GM19193 (cell line): ENCODE data around the gene YIF1A.

Source experiments
- POLR2A ChIP-seq: IDR thresholded peaks from 4 replicates; pipeline ENCODE4 v1.6.1; 2011; ENCODE audit not compliant: insufficient read depth, insufficient read length; ENCODE audit errors: extremely low read depth

Gene YIF1A

DNA sequence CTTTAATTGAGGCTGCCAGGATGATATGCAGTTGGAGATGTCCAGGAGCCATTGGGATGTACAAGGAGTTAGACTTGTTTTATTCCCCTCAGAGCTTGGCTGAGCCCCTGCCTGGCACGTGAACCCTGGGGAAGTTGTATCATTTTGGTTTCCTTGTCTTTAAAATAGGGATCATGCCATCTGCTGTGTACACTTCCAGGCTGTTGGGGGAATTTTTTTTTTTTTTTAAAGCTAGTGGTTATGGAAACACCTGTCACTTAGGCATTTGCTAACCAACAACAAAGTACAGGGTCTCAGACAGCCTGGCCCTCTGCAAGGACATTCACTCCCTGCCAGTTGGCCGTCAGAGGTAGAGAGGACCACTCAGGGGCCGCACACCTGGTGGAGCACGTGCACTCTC, 29.0 kb downstream of the YIF1A start:
- TF ChIP-seq POLR2A, result no peak

DNA sequence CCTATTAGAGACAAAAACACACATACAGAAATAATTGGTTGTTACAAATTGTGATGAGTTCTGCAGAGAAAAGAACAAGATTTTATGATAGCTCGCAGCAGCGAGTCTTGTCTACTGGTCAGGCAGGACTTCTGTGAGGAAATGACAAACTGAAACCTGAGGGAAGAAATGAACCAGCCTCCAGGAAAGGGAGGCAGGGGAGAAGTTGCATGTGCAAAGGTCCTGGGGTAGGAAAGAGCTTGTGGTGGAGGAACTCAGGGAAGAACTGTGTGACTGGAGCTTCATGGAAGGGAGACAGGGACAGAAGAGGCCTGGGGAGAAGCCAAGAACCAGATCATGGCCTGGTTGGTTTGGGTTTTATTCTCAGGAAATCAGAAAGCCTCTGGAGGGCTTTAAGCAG, 29.7 kb downstream of the YIF1A start:
- no peak for TF ChIP-seq POLR2A

DNA sequence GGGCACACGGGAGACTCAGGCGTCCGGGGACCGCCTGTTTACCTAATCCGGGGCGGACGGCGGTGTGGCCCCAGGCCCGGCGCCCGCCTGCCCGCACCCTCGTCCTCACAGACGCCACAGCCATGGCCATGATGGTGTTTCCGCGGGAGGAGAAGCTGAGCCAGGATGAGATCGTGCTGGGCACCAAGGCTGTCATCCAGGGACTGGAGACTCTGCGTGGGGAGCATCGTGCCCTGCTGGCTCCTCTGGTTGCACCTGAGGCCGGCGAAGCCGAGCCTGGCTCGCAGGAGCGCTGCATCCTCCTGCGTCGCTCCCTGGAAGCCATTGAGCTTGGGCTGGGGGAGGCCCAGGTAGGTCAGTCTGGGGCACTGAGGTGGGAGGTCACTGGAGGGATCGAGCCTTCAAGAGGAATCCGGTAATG, 30.5 kb downstream of the YIF1A start:
- no peak for TF ChIP-seq POLR2A

DNA sequence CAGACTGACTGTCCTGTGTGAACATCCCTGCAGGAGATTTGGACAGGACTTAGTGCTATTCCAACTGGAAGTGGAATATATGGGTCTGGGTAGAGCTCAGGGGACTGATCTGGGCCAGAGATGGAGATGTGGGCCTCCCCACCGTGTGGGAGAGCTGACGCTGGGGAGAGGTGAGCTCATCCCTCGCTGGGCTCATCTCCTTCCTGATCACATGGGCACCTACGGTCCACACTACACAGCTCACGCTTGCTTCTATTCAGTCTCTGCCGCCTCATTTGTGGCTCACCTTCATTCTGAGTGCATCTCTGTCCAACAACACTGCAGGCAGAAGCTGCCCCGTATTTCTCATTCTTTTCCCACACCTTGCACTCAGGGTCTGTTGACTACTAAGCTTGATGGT, 37.1 kb downstream of the YIF1A start:
- TF ChIP-seq POLR2A, result no peak

DNA sequence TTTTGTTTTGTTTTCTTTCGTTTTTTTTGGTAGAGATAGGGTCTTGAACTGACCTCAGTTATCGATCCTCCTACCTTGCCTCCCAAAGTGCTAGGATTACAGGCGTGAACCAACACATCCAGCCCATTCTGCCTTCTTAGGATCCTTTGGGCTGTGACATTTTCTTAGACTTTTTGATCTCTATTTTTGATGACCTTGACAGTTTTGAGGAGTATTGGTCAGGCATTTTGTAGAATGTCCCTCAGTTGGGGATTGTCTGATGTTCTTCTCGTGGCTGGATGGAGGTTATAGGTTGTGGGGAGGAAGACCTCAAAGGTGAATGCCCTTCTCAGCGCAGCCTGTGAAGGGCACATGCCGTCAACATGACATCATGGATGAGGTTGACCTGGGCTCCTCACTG, 40.0 kb downstream of the YIF1A start:
- TF ChIP-seq POLR2A, result no peak

DNA sequence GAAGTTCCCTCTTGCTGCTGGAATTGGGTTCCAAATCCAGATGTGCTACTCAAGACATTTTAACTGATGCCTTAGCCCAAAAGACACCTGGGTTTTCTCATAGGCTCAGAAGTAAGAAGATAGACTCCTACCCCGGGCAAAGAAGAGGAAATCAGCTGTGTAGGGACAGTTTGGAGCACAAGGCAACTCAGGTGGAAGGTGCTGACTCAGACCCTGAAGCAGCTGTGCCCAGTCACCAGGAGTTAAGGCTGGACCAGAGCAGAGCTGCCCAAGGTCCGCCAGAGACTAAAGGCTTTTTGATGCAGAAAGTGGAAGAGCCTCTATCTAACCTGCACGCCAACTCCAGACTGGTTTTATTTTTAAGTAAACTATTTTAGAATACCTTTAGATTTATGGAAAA, 41.1 kb downstream of the YIF1A start:
- no peak for TF ChIP-seq POLR2A

DNA sequence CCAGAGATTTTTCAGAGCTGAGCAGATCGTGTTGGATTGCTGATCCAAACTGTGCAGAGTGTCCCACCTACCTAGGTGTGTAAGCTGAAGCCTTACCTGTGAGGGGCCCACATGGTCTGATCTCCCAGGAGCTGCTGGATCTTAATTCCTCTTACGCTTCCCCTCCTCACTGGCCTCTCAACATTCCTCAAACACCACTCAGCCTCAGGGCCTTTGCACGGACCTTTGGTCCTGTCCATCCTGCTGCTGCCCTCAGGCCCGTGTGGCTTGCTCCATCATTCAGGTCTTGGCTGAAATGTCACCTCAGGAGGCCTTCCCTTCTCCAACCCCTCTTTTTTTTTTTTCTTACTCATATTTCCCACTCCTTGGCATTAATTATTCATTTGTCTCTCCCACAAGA, 41.6 kb downstream of the YIF1A start:
- no peak for TF ChIP-seq POLR2A

DNA sequence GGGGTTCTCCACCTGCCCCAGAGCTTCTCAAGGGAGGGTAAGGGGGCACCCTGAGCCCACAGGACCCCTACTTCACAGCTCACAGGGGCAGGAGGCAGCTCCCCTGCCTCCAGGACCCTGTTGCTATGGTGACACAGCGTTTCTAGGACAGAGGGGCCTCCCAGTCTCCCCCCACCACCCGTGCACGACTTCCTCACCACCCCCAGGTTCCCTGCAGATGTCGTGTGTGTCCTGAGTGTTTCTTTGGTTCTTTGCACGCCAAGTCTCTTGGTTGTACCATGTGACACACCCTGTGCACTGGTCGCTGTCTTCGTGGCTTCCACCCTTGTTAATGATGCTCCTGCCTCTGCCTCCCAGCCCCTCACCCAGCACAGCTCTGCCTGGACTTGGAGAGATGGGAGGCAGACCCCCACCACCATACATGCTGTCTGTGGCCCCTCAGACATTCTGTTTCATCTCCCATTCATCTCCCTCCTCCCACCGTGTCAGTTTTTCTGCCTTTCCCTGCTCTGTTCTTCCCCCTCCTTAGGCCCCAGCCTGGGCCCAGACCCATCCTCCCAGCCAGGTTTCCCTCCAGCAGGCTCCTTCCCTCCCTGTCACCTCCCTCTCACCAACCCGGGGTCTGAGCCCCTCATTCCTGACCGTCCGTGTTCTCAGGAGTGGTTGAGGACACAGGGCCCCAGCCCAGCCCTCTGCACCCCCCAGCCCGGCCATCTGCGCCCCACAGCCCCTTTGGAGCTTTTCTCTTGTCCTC, 45.0 kb downstream of the YIF1A start:
- no peak for TF ChIP-seq POLR2A

DNA sequence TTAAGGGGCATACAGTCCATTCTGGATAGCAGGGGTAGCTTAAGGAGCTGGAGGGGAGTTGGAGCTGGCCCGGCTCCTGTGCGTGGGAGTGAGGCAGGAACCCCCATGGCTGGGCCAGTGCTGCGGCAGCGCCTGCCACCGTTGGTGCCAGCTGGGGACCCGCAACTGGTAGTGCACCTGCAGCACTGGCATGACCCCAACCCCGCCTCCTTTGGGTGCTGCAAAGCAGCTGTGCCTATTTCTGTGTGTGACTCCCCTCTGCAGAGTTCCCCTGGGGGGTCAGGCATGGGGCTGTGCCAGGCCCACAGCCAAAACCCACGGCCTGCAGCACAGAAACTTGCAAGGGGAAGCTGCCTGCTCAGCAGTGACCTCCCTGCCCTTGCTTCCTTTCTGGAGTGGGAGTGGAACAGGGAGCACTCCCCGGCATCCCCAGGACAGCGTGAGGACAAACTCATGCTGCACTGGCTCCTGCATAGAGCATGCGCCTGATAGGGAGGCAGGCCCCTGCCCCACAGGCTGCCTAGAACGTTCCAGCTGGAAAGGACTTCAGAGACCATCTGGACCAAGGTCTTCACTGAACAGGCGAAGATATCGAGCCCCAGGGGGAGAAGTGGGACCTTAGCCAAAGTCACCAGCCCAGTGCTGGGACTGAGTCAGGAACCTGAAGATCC, 46.7 kb downstream of the YIF1A start:
- no peak for TF ChIP-seq POLR2A

DNA sequence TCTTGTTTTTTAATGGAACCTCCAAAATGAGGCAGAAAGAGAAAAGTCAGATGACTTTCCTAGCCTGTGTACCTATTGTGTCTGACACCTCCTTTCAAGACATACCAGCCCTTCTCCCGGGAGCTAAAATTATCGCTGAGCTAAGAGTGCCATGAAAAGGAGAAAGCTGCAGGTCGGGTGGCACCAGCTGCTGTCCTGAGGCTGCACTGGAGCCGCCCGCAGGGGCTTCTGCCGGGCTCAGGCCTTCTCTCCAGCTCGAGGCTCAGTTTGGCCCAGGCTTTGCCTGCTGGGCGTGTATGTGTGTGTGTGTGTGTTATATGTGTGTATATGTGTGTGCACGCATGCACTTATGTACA, 48.2 kb downstream of the YIF1A start:
- TF ChIP-seq POLR2A, result no peak

DNA sequence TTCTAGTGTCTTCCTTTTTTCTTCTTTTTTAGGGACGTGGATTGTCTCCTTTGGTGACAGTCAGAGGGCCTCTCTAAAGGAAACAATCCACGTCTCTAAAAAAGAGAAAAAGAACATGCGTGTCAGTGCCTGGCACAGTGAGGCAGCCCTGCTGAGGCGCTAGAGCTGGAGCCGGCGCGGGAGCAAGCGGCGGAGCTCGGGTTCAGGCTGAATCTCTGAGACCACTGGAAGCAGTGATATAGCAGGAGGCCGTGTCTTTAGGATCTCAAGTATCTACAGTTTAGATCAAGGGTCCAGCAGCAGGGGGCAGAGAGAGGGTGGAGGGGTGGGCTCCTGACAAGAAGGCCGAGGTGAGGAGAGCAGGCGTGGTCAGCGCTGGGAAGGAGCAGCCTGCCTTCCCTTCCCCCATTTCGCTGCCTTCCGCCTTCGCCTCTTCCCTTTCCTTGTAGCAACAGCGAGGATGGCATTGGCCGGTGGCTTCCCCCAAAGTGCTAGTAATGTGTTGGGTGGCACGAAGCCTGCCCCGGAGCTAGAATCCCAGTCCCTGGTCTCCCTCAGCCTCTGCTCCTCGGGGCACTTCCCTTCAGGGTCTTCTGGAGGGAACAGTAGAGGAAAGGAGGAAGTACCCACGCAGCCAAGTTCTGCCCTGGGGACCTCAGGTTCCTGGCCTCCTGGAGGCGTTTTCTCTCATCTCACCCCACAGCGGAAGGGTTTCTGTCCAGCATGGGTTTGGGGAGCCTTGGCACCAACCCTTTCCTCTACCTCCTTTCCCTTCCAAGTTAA, 48.8 kb downstream of the YIF1A start:
- no peak for TF ChIP-seq POLR2A

DNA sequence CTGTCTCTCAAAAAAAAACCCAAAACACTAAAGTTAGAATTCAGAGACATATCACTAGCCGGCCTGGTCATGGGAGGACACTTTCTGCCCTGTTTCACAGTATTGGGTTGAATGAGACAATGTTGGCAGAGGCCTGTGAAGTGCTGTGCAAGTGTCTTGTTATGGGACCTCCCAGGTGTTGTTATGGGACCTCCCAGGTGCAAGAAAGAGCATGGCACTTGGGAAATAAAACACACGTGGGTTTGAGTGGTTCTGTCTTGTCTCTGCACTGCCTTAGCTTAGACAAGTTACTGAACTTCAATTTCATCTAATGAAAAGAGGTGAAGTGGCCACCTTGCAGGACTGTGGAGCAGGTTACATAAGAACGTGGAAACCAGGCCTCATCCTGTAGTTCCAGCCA, 49.4 kb downstream of the YIF1A start:
- no peak for TF ChIP-seq POLR2A

DNA sequence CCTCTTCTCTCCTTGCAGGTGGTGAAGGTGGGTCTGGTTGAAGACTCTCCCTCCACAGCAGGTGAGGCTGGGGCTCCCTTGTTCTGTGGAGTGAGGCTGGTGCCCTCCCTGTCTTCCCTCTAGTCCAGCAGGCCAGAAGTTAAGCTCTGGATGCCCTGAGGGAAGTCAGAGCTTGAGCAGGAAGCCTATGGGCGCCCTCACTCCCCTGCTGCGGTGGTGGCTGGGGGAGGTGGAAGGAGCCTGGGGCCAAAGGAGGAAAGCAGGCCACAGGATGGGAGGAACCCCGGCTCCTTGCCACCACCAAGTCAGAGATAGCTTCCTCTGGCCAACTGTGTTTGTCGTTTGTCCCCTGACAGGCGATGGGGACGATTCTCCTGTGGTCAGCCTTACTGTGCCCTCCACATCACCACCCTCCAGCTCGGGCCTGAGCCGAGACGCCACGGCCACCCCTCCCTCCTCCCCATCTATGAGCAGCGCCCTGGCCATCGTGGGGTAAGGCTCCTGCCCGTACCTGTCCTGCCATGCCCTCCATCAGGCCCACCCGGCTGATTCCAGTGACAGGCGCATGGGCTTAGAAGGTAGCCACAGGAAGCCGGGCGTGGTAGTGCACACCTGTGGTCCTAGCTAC, 50.0 kb downstream of the YIF1A start:
- TF ChIP-seq POLR2A, result no peak

DNA sequence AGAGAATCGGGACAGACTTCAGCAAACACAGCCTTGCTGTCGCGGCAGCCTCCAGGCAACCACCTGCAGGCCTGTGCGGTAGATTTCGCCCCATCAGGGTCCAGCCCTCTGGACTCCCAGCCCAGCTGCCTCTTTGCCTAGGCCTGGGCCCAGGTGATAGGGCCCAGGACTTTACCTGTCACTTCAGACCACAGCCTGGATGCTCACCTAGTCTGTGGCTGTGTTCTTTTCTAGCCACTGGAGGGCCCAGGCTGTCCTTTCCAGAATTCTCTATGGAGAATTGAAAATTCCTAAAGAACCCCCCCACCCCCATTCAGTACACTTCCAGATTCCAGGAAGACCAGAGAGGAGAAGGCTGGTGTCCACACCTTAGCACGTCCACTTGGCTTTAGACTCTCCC, 51.1 kb downstream of the YIF1A start:
- no peak for TF ChIP-seq POLR2A

DNA sequence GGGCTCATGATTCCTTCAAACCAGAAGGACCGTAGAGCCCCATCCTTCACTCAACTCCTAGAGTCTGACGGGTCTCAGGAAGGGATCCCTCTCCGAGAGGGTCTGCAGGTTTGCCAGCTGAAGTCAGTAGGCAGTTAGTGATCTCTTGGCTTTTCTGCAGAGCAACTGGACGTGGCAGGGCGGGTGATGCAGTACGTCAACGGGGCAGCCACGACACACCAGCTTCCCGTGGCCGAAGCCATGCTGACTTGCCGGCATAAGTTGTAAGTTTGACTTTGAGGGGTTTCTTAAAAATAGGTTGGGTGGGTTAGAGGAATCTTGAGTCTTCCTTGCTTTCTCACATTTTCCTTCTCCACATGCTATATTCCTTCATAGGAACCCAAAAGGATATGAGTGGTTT, 53.8 kb downstream of the YIF1A start:
- no peak for TF ChIP-seq POLR2A
